HFFc6 (cell line): ENCODE measurements around the gene CSKMT. TPM values are rescaled to one million over a fixed set of nuclear protein-coding genes. Genes with fewer than 3 reads are reported as not detected.

Experiments
- DNase-seq: peaks from one replicate; pipeline ENCODE4 v3.0.0-alpha.2; 2018
- H3K27ac Mint-ChIP-seq: 2 replicates; pipeline ENCODE4 v1.8.0; 2020; ENCODE audit warnings: mild to moderate bottlenecking, mixed read lengths
- H3K27me3 Mint-ChIP-seq: 2 replicates; pipeline ENCODE4 v1.8.0; 2021; ENCODE audit warnings: mild to moderate bottlenecking, moderate library complexity, mixed read lengths; ENCODE audit not compliant: insufficient read depth
- H3K36me3 Mint-ChIP-seq: 2 replicates; pipeline ENCODE4 v1.8.0; 2021; ENCODE audit warnings: low read depth, mixed read lengths
- H3K4me1 Mint-ChIP-seq: 2 replicates; pipeline ENCODE4 v1.8.0; 2020; ENCODE audit warnings: low read depth, mixed read lengths
- H3K4me3 Mint-ChIP-seq: 2 replicates; pipeline ENCODE4 v1.8.0; 2020; ENCODE audit warnings: mild to moderate bottlenecking, moderate library complexity, mixed read lengths
- H3K9me3 Mint-ChIP-seq: 2 replicates; pipeline ENCODE4 v1.8.0; 2020; ENCODE audit warnings: mild to moderate bottlenecking, mixed read lengths
- total RNA-seq, 6 experiments: library from RNA; stranded (reverse); fragmentation: NEBNext Ultra II Directional; extraction: Animal tissue kit (Norgen Biotek cat#: 25700); gene quantifications; 2 replicates in 1 of 6; 3 replicates in 5 of 6; pipeline ENCODE4 v1.2.3, GENCODE V29; 2021
- TF ChIP-seq, protein P1 (sequence below): fragments of 200-600 bp; sonication (generic); IDR thresholded peaks from 2 replicates; pipeline ENCODE4 v1.5.0; 2021; ENCODE audit warnings: antibody characterized with exemption, mild to moderate bottlenecking

The CSKMT gene
- total RNA-seq, 6 experiments from 2014 or later, result 12.3 to 23.6 (median 17.2) TPM

DNA sequence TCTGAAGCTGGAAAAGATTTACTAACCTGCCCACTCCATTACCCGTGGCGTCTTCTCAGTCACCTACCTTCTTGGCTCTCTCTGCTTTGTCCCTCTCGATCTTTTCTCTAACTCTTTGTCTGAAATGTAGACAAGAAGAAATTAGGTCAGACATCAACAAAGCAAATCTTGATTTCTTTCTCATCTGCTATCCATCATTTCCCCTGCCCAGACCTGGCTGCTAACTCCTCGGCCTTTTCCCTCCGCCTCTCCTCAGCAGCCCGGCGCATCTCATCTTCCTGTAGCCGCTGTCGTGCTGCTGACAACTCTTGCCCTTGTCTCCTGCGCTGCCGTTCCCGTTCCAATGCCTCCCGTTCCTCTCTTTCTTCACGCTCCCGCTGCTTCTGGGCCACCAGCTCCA is 12.6 kb downstream of the CSKMT start:
- TF ChIP-seq, protein P1, sequence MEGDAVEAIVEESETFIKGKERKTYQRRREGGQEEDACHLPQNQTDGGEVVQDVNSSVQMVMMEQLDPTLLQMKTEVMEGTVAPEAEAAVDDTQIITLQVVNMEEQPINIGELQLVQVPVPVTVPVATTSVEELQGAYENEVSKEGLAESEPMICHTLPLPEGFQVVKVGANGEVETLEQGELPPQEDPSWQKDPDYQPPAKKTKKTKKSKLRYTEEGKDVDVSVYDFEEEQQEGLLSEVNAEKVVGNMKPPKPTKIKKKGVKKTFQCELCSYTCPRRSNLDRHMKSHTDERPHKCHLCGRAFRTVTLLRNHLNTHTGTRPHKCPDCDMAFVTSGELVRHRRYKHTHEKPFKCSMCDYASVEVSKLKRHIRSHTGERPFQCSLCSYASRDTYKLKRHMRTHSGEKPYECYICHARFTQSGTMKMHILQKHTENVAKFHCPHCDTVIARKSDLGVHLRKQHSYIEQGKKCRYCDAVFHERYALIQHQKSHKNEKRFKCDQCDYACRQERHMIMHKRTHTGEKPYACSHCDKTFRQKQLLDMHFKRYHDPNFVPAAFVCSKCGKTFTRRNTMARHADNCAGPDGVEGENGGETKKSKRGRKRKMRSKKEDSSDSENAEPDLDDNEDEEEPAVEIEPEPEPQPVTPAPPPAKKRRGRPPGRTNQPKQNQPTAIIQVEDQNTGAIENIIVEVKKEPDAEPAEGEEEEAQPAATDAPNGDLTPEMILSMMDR, result no peak
- peaks cover 4% of the 10 kb centered on the region; the same call in 1 of the 2 replicates for H3K27me3 Mint-ChIP-seq
- peak overlapping the region; percentile 94 for H3K27ac Mint-ChIP-seq
- DNase-seq, result no peak
- peaks cover 16% of the 10 kb centered on the region for H3K36me3 Mint-ChIP-seq
- H3K4me3 Mint-ChIP-seq, result peak overlapping the region; percentile 91
- no peaks in the 10 kb centered on the region for H3K9me3 Mint-ChIP-seq
- peaks cover 34% of the 10 kb centered on the region for H3K4me1 Mint-ChIP-seq

DNA sequence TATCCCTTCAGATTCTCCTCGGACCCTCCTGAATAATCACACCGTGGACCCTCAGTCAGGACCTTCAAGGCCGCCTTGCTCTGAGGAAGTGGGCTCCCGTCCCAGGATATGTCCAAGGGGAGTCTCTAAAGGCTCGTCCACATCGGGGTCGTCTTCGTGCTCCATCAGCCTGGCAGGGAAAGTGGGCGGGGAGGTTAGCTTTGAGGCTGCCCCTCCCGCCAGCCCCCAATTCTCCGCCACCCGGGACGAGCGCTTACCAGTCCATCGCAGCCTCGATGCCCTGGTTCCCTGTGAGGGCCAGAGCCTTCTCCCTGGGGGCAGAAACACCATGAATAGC is 13.3 kb downstream of the CSKMT start:
- peaks cover 16% of the 10 kb centered on the region for H3K36me3 Mint-ChIP-seq
- TF ChIP-seq, protein P1, result no peak
- H3K27ac Mint-ChIP-seq, result peak overlapping the region; percentile 94
- peak overlapping the region; percentile 91 for H3K4me3 Mint-ChIP-seq
- peaks cover 27% of the 10 kb centered on the region for H3K4me1 Mint-ChIP-seq
- no peak for DNase-seq
- peaks cover 4% of the 10 kb centered on the region; the same call in 1 of the 2 replicates for H3K27me3 Mint-ChIP-seq
- H3K9me3 Mint-ChIP-seq, result no peaks in the 10 kb centered on the region

DNA sequence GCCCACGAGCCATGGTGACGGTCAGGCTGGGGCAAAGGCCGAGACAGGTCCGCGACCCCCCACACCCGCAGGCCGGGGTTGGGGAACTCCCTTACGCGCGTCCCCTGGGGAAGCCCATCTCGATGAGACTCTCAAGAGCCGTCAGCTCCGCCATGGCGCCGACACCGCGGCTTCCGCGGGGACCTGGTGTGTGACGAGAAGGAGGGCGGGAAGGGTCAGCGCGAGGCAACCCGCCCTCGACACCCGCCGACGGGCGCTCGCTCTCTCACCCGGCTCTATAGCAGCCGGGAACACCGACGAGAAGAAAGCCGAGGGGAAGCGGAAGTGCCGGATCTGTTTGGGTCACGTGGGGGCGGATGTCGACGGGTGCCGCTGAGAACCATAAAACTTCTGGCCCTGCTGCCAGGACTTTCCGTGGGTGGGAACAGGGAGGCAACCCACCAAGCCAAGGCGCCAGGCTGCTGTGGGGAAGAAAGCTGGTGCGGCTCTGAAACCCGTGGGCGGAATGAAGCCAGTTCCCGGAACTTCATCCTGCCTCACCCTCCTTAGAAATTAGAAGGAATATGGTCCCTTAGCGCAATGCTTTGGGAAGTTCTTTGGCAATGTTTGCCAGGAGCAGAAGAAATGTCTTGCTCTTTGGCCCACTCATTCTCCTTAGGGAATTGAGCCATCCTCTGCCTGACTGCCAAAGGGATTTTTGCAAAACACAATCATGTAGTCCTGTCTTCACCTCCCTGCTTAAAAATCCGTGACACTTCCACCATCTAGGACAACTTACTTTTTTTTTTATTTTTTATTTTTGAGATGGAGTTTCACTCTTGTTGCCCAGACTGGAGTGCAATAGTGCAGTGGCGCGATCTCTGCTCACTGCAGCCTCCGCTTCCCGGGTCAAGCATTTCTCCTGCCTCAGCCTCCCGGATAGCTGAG is 13.9 kb downstream of the CSKMT start, which contains the start of gene UBXN1:
TSS of gene UBXN1 (minus strand) at position 304 of the 927 bp plus-strand sequence. CDS start at position 154, 150 bp downstream.
- H3K36me3 Mint-ChIP-seq, result peaks cover 16% of the 10 kb centered on the region

DNA sequence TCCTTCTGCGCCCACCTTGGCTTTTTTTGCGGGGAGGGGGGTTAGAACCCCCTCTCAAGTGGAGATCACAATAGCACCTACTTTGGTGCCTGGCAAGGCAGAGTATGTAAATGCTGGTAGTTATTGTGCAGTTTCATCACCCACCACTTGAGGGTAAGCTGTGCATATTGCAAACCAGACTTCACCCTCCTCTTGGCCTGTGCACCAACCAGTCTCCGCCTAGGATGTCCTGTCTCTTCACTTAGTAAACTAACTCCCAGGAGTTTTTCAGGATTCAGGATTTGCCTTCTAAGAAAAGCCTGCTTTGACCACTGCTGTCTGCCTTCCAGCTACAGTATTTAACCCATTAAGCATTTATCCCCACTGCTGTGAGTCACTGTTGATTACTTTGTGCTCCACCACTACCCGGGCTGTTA is 15.7 kb downstream of the CSKMT start:
- DNase-seq, result peak; percentile 80
- Mint-ChIP-seq H3K4me1 (peaks cover 27% of the 10 kb centered on the region), H3K27me3 (peaks cover 4% of the 10 kb centered on the region), H3K9me3 (no peaks in the 10 kb centered on the region), H3K27ac (peak overlapping the region; percentile 56), H3K36me3 (peaks cover 12% of the 10 kb centered on the region), H3K4me3 (peak overlapping the region; percentile 60; the same call in 1 of the 2 replicates)
- TF ChIP-seq, protein P1, result peak; percentile 78

More for the DNA sequence above, 13.9 kb downstream of the CSKMT start, which contains the start of gene UBXN1:
- Mint-ChIP-seq H3K4me1 (peaks cover 27% of the 10 kb centered on the region), H3K9me3 (no peaks in the 10 kb centered on the region), H3K4me3 (peak within 1 kb of the TSS; percentile 91), H3K27me3 (peaks cover 4% of the 10 kb centered on the region; the same call in 1 of the 2 replicates), H3K27ac (peak within 1 kb of the TSS; percentile 94)
- TF ChIP-seq, protein P1, result no peak
- DNase-seq, result peak; percentile 76

DNA sequence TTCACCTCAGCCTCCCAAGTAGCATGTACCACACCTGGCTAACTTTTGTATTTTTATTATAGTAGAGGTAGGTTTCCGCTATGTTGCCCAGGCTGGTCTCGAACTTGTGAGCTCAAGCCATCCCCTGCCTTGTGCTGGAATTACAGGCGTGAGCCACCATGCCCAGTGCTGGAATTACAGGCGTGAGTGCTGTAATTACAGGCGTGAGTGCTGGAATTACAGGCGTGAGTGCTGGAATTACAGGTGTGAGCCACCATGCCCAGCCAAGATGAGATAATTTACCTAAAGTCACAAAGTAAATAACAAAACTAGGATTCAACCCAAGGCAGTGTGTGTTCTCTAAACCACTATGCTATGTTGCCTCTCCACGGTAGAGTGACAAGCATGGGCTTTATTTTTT is 17.4 kb downstream of the CSKMT start:
- Mint-ChIP-seq H3K36me3 (peaks cover 6% of the 10 kb centered on the region), H3K4me3 (no peak overlapping the region), H3K27ac (no peak overlapping the region), H3K9me3 (no peaks in the 10 kb centered on the region), H3K27me3 (peaks cover 4% of the 10 kb centered on the region), H3K4me1 (peaks cover 18% of the 10 kb centered on the region)
- no peak for DNase-seq
- TF ChIP-seq, protein P1, result no peak
